OCI-LY3 (cell line): Measurements from ENCODE around the gene CLSTN3.

ENCODE experiments used
- EZH2phosphoT487 ChIP-seq: fragments of 200-600 bp; shearing (Covaris generic); IDR thresholded peaks from 2 replicates; pipeline ENCODE4 v1.6.1; 2018; ENCODE audit warnings: antibody characterized with exemption, mixed run types, low read depth
- TF ChIP-seq, protein P1 (sequence below): fragments of 200-600, 300-600 bp; sonication (generic); IDR thresholded peaks from 2 replicates; pipeline ENCODE4 v1.5.1; 2014; ENCODE audit warnings: antibody characterized with exemption, low read length, low read depth

GRCh38 chr12:7117670-7118069, 12.5 kb upstream of the CLSTN3 start:
- TF ChIP-seq, protein P1, sequence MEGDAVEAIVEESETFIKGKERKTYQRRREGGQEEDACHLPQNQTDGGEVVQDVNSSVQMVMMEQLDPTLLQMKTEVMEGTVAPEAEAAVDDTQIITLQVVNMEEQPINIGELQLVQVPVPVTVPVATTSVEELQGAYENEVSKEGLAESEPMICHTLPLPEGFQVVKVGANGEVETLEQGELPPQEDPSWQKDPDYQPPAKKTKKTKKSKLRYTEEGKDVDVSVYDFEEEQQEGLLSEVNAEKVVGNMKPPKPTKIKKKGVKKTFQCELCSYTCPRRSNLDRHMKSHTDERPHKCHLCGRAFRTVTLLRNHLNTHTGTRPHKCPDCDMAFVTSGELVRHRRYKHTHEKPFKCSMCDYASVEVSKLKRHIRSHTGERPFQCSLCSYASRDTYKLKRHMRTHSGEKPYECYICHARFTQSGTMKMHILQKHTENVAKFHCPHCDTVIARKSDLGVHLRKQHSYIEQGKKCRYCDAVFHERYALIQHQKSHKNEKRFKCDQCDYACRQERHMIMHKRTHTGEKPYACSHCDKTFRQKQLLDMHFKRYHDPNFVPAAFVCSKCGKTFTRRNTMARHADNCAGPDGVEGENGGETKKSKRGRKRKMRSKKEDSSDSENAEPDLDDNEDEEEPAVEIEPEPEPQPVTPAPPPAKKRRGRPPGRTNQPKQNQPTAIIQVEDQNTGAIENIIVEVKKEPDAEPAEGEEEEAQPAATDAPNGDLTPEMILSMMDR = no peak
- TF ChIP-seq EZH2phosphoT487 = no peak
